Panc1 (cell line): ENCODE results near the gene KCNAB3.

Experiments used
- POLR2AphosphoS5 ChIP-seq: IDR thresholded peaks from 2 replicates; pipeline ENCODE4 v1.6.1; 2012; ENCODE audit warnings: mild to moderate bottlenecking, low read depth, low read length, moderate library complexity
- SIN3A ChIP-seq: IDR thresholded peaks from 2 replicates; pipeline ENCODE4 v1.6.1; 2012; ENCODE audit warnings: low read depth, mild to moderate bottlenecking, low read length, moderate library complexity, borderline replicate concordance; ENCODE audit not compliant: insufficient read depth
- TCF7L2 ChIP-seq: IDR thresholded peaks from 2 replicates; pipeline ENCODE4 v1.6.1; 2011; ENCODE audit warnings: mild to moderate bottlenecking, low read depth, low read length, inconsistent platforms
- TF ChIP-seq, protein P1 (sequence below): fragments of 450-650 bp; IDR thresholded peaks from 2 replicates; pipeline ENCODE4 v1.5.1; 2017; ENCODE audit warnings: mild to moderate bottlenecking
- TF ChIP-seq, protein P2 (sequence below), 2 experiments: IDR thresholded peaks; 2 replicates each; pipeline ENCODE4 v1.6.1; 2011 to 2012; ENCODE audit warnings: low read depth in 2 of 2, control low read depth in 1 of 2, low read length in 1 of 2, mild to moderate bottlenecking in 1 of 2, moderate library complexity in 1 of 2; ENCODE audit not compliant: insufficient read depth in 1 of 2

DNA sequence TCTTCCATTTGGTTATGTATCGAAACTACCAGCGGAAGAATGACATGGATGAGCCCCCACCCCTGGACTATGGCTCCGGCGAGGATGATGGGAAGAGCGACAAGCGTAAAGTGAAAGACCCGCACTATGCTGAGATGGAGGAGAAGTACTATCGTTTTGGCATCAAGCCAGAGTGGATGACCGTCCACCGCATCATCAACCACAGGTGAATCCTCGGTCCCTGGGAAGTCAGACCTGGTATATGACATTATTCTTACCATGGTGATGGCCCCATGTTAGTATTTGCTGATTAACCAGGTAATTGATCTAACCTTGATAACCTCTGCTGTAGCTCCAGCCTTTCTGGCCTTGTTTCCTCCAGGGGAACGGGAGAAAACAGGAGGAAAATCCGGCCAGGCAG is 32.6 kb downstream of the KCNAB3 start:
- TF ChIP-seq, protein P1, sequence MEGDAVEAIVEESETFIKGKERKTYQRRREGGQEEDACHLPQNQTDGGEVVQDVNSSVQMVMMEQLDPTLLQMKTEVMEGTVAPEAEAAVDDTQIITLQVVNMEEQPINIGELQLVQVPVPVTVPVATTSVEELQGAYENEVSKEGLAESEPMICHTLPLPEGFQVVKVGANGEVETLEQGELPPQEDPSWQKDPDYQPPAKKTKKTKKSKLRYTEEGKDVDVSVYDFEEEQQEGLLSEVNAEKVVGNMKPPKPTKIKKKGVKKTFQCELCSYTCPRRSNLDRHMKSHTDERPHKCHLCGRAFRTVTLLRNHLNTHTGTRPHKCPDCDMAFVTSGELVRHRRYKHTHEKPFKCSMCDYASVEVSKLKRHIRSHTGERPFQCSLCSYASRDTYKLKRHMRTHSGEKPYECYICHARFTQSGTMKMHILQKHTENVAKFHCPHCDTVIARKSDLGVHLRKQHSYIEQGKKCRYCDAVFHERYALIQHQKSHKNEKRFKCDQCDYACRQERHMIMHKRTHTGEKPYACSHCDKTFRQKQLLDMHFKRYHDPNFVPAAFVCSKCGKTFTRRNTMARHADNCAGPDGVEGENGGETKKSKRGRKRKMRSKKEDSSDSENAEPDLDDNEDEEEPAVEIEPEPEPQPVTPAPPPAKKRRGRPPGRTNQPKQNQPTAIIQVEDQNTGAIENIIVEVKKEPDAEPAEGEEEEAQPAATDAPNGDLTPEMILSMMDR, result no peak
- TF ChIP-seq, protein P2, sequence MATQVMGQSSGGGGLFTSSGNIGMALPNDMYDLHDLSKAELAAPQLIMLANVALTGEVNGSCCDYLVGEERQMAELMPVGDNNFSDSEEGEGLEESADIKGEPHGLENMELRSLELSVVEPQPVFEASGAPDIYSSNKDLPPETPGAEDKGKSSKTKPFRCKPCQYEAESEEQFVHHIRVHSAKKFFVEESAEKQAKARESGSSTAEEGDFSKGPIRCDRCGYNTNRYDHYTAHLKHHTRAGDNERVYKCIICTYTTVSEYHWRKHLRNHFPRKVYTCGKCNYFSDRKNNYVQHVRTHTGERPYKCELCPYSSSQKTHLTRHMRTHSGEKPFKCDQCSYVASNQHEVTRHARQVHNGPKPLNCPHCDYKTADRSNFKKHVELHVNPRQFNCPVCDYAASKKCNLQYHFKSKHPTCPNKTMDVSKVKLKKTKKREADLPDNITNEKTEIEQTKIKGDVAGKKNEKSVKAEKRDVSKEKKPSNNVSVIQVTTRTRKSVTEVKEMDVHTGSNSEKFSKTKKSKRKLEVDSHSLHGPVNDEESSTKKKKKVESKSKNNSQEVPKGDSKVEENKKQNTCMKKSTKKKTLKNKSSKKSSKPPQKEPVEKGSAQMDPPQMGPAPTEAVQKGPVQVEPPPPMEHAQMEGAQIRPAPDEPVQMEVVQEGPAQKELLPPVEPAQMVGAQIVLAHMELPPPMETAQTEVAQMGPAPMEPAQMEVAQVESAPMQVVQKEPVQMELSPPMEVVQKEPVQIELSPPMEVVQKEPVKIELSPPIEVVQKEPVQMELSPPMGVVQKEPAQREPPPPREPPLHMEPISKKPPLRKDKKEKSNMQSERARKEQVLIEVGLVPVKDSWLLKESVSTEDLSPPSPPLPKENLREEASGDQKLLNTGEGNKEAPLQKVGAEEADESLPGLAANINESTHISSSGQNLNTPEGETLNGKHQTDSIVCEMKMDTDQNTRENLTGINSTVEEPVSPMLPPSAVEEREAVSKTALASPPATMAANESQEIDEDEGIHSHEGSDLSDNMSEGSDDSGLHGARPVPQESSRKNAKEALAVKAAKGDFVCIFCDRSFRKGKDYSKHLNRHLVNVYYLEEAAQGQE (IDR thresholded peaks at IDR 0.05; ENCODE audit: insufficient read depth in 1 of 2, low read depth in 2 of 2, low read length in 1 of 2), result no peak
- no peak for TF ChIP-seq TCF7L2
- no peak for TF ChIP-seq POLR2AphosphoS5
- no peak for TF ChIP-seq SIN3A
